WI38 (cell line): Measurements from ENCODE around the gene ACADSB.

Source experiments
- H3K4me3 ChIP-seq: 2 replicates; pipeline ENCODE4 v1.5.1; 2011; ENCODE audit warnings: low read depth, mild to moderate bottlenecking, control low read depth, low read length
- CTCF ChIP-seq: IDR thresholded peaks from 2 replicates; pipeline ENCODE4 v1.5.1; 2012; ENCODE audit warnings: low read depth, mild to moderate bottlenecking, control low read depth, low read length

Gene ACADSB

GRCh38 chr10:123103944-123104343 lies 95.1 kb downstream of the ACADSB start:
- TF ChIP-seq CTCF, result no peak
- no peak overlapping the region for H3K4me3 ChIP-seq
